ENCODE results near the gene C7orf33. TPM values are rescaled to one million over a fixed set of nuclear protein-coding genes. Genes with fewer than 3 reads are reported as not detected.
"Not testable (repeated sequence)": the region's sequence is repeated elsewhere in the genome, so short reads cannot be mapped to it uniquely, and the experiment has no call there.

C7orf33 gene
- total RNA-seq, 2 experiments from 2014 or later: not detected

DNA sequence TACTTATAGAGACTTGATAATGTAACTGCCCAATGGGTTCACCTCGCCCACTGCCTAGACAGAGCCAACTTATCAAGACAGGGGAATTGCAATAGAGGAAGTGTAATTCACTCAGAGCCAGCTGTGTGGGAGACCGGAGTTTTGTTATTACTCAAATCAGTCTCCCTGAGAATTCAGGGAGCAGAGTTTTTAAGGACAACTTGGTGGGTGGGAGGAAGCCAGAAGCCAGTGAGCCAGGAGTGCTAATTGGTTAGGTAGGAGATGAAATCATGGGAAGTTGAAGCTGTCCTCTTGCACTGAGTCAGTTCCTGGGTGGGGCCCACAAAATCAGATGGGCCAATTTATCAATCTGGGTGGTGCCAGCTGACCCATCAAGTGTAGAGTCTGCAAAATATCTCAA lies 20.1 kb upstream of the C7orf33 start:
- Mint-ChIP-seq H3K4me3 (no peak overlapping the region), H3K9me3 (no peaks in the 10 kb centered on the region), H3K27ac (no peak overlapping the region), H3K36me3 (no peaks in the 10 kb centered on the region), H3K27me3 (peaks cover 5% of the 10 kb centered on the region), H3K4me1 (peaks cover 14% of the 10 kb centered on the region)
- no peak for DNase-seq

DNA sequence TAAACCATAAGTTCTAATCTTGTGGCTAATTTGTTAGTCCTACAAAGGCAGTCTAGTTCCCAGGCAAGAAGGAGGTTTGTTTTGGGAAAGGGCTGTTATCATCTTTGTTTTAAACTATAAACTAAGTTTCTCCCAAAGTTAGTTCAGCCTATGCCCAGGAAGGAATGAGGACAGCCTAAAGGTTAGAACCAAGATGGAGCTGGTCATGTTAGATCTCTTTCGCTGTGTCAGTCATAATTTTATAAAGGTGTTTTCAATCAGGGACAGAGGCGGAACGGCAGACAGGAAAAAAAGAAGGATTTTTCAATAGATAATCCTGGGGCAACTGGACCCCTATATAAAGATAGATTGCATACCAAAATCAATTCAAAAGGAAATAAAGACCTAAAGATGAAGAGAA lies 19.6 kb upstream of the C7orf33 start:
- H3K9me3 Mint-ChIP-seq, H3K4me3 Mint-ChIP-seq, H3K36me3 Mint-ChIP-seq, H3K27me3 Mint-ChIP-seq, H3K27ac Mint-ChIP-seq, DNase-seq: not testable (repeated sequence)
- peaks cover 15% of the 10 kb centered on the region for H3K4me1 Mint-ChIP-seq

DNA sequence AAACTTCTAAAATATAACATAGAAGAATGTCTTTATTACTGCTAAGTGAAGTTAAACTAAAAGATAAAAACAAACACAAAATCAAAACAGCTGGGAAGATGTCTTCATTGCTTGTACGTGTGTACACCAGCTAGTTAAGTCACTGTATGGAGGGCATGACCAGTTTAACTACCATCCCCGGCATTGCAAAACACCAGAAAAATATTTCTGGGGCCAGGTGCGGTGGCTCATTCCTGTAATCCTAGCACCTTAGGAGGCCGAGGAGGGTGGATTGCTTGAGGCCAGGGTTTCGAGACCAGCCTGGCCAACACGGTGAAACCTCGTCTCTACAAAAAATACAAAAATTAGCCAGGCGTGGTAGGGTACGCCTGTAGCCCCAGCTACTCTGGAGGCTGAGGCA lies 19.2 kb upstream of the C7orf33 start:
- Mint-ChIP-seq H3K36me3 (no peaks in the 10 kb centered on the region), H3K4me3 (no peak overlapping the region), H3K27ac (no peak overlapping the region), H3K9me3 (no peaks in the 10 kb centered on the region), H3K27me3 (peaks cover 5% of the 10 kb centered on the region), H3K4me1 (peaks cover 11% of the 10 kb centered on the region)
- no peak for DNase-seq

DNA sequence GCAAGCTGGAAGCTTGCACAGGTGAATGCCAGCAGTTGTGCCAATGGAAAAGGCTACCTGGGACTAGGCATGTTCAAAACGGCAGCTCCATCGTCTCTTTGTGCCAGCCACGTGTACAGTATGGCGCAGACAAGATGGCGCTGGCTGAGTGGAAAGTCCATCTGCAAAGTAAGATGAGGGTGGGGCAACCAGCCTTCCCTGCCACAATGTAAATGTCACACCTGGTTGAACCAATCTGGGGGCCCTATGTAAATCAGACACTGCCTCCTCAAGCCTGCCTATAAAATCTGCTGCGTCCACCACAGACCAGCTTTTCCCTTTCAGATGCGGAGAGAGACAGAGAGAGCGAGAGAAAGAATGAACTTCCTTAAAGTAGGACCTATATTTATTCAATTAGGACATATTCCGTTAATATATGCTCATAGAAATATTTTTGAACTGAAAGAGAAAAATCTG lies 18.5 kb upstream of the C7orf33 start:
- DNase-seq: no peak
- H3K4me3 Mint-ChIP-seq: no peak overlapping the region
- H3K27ac Mint-ChIP-seq: no peak overlapping the region
- no peaks in the 10 kb centered on the region for H3K36me3 Mint-ChIP-seq
- peaks cover 5% of the 10 kb centered on the region for H3K27me3 Mint-ChIP-seq
- H3K9me3 Mint-ChIP-seq: no peaks in the 10 kb centered on the region
- peaks cover 10% of the 10 kb centered on the region for H3K4me1 Mint-ChIP-seq

DNA sequence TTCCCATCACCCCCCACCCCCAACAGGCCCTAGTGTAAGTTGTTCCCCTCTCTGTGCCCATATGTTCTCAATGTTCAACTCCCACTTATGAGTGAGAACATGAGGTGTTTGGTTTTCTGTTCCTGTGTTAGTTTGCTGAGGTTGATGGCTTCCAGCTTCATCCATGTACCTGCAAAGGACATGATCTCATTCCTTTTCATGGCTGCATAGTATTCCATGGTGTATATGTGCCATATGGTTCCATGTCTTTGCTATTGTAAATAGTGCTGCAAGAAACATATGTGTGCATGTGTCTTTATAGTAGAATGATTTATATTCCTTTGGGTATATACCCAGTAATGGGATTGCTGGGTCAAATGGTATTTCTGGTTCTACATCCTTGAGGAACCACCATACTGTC lies 17.0 kb upstream of the C7orf33 start:
- H3K36me3 Mint-ChIP-seq, H3K4me3 Mint-ChIP-seq: not testable (repeated sequence)

DNA sequence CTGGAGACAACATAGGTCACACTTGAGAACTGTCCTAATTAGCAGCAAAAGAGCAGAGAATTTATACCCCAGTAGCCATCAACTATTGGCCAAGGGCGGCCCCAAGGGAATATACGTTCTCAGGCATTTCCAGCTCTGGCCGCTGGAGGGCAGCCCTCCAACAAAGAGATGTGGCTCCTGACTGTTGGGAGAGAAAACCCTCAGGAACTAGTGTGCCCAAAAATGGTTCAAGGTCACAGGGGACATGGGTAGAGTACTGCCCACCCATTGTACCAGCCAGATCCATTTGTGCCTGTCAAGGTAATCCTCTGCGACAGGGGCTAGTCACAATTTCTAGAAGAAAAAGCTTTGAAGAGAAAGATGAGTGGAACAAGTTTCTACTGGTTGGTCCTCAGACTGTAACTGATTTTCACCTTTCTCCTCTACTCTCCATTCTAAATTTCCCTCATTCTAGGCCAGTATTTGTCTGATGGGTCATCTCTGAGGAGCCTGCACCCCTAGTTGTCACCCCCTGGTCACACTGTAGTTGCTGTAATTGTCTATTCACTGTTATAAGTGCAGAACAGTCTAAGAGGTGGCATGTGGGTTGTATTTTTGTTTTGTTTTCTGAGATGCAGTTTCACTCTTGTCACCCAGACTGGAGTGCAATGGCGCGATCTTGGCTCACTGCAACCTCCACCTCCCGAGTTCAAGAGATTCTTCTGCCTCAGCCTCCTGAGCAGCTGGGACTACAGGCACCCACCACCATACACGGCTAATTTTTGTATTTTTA lies 14.7 kb upstream of the C7orf33 start:
- no peak overlapping the region for H3K27ac Mint-ChIP-seq
- DNase-seq: peak; percentile 60

More for the DNA sequence above, 17.0 kb upstream of the C7orf33 start:
- H3K9me3 Mint-ChIP-seq, H3K27ac Mint-ChIP-seq, DNase-seq, H3K27me3 Mint-ChIP-seq: not testable (repeated sequence)
- H3K4me1 Mint-ChIP-seq: peaks cover 10% of the 10 kb centered on the region

DNA sequence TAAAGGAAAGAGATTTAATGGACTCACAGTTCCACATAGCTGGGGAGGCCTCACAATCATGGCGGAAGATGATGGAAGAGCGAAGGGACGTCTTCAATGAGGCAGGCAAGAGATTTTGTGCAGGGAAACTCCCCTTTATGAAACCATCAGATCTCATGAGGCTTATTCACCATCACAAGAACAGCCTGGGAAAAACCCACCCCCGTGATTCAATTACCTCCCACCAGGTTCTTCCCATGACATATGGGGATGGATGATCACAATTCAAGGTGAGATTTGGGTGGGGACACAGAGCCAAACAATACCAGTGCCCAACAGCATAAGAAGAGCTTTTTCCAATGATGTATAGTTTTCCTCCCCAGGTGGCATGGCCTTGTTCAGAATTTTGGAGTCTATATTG lies 11.2 kb upstream of the C7orf33 start:
- Mint-ChIP-seq H3K4me1 (peaks cover 12% of the 10 kb centered on the region), H3K9me3 (no peaks in the 10 kb centered on the region), H3K27ac (no peak overlapping the region), H3K4me3 (no peak overlapping the region), H3K36me3 (no peaks in the 10 kb centered on the region), H3K27me3 (no peaks in the 10 kb centered on the region)
- no peak for DNase-seq

More for the DNA sequence above, 14.7 kb upstream of the C7orf33 start:
- Mint-ChIP-seq H3K4me1 (peaks cover 4% of the 10 kb centered on the region), H3K36me3 (no peaks in the 10 kb centered on the region), H3K27me3 (no peaks in the 10 kb centered on the region), H3K9me3 (no peaks in the 10 kb centered on the region), H3K4me3 (no peak overlapping the region)

DNA sequence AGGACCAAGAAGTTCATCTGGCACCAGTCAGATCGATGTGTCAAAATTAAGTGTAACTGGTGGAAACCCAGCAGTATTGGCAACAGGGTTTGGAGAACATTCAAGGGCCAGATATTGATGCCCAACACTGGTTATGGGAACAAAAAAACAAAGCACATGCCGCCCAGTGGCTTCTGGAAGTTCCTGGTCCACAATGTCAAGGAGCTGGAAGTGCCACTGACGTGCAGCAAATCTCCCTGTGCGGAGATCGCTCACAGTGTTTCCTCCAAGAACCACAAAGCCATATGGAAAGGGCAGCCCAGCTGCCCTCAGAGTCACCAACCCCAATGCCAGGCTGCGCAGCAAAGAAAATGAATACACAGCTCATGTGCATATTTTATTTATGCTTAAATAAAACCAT lies 10.1 kb upstream of the C7orf33 start:
- Mint-ChIP-seq H3K27me3 (no peaks in the 10 kb centered on the region), H3K27ac (no peak overlapping the region), H3K4me1 (peaks cover 17% of the 10 kb centered on the region), H3K9me3 (no peaks in the 10 kb centered on the region), H3K36me3 (no peaks in the 10 kb centered on the region), H3K4me3 (no peak overlapping the region)
- DNase-seq: no peak

DNA sequence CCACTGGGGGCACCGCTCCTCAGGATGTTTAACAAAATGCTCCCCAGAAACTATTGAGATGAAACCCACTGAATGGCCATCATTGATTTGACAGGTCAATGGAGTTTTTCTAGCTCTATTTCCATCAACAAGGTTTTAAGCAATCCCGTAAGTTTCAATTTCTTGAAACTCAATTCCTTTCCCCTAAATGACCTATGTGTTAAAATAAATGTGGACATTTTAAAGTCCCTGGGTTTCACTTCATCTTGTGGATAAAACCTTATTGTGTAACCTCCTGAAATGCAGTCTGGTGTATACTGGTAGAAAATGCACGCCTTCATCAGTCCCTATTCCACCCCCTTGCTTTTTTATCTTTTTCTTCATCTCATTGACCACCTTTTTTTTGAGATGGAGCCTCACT lies 8.9 kb upstream of the C7orf33 start:
- Mint-ChIP-seq H3K27ac (no peak overlapping the region), H3K36me3 (no peaks in the 10 kb centered on the region)

DNA sequence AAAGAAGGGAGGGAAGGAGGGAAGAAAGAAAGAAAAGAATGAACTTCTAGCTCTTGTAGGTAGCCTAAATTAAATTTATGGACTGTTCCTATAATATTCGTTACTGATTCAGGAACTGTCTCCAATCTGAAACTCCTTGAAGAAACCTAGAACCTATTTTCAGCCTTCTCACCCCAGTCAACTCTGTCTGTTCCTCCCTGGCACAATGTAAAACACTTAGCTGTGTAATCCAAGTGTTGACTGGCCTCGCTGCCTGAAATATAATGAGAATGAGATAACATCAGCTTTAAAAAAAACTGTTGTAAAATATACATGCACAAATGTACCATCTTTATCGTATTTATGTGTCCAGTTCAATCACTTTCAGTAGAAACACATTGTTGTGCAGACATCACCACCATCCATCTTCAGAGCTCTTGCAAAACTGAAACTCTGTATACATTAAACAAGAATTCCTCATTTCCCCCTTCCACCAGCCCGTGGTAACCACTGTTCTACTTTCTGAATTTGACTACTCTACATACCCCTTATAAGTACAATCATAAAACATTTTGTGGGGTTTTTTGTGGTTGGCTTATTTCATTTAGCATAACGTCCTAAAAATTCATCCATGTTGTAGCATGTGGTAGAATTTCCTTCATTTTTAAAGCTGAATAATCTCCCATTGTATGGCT lies 6.3 kb upstream of the C7orf33 start:
- DNase-seq: no peak
- no peaks in the 10 kb centered on the region for H3K9me3 Mint-ChIP-seq
- no peaks in the 10 kb centered on the region for H3K36me3 Mint-ChIP-seq
- no peak overlapping the region for H3K4me3 Mint-ChIP-seq
- H3K4me1 Mint-ChIP-seq: peaks cover 13% of the 10 kb centered on the region
- H3K27ac Mint-ChIP-seq: no peak overlapping the region
- no peaks in the 10 kb centered on the region for H3K27me3 Mint-ChIP-seq

More for the DNA sequence above, 8.9 kb upstream of the C7orf33 start:
- Mint-ChIP-seq H3K4me1 (peaks cover 13% of the 10 kb centered on the region), H3K4me3 (no peak overlapping the region), H3K9me3 (no peaks in the 10 kb centered on the region), H3K27me3 (no peaks in the 10 kb centered on the region)
- DNase-seq: no peak

DNA sequence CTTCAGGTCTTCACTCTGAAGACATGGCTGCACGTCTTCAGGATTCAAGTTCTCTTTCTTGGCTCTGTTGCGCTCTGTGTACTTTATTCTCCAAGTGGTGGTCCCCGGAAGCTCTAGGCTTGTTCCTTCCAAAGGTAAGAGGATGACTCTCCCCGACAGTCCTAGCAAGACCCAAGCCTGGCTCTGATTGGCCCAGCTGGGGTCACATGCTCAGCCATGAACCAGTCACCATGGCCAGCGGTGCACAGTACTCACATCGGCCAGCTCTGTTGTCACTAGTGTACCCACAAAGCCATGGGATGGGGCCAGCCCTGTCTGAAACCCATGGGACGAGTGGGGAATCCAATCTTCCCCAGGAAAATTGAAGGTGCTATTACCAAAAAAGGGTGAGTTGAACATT lies 5.2 kb upstream of the C7orf33 start:
- DNase-seq: no peak
- Mint-ChIP-seq H3K27me3 (peaks cover 4% of the 10 kb centered on the region), H3K4me3 (no peak overlapping the region), H3K36me3 (no peaks in the 10 kb centered on the region), H3K27ac (no peak overlapping the region), H3K9me3 (no peaks in the 10 kb centered on the region), H3K4me1 (peaks cover 13% of the 10 kb centered on the region)

DNA sequence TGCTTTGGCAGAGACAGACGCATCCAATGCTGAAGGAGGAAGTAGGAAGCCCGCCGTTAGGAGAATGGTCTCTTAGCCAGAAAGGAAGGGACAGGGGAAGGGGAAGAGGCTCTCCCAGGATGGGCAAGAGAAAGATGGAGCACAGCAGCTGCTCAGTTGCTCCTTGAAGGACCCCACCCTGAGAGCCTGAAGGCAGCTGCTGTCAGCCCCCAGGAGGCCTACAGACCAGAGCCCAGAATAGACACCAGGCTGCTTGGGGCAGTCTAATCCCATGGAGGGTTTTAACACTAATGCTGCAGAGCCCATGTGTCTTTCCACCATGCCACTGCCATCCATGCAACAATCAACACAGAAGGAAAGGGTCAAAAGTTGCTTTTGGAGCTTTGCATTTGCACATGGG lies 3.5 kb upstream of the C7orf33 start:
- peaks cover 12% of the 10 kb centered on the region for H3K4me1 Mint-ChIP-seq
- no peak for DNase-seq
- no peak overlapping the region for H3K27ac Mint-ChIP-seq
- H3K4me3 Mint-ChIP-seq: no peak overlapping the region
- no peaks in the 10 kb centered on the region for H3K36me3 Mint-ChIP-seq
- no peaks in the 10 kb centered on the region for H3K9me3 Mint-ChIP-seq
- H3K27me3 Mint-ChIP-seq: peaks cover 11% of the 10 kb centered on the region

DNA sequence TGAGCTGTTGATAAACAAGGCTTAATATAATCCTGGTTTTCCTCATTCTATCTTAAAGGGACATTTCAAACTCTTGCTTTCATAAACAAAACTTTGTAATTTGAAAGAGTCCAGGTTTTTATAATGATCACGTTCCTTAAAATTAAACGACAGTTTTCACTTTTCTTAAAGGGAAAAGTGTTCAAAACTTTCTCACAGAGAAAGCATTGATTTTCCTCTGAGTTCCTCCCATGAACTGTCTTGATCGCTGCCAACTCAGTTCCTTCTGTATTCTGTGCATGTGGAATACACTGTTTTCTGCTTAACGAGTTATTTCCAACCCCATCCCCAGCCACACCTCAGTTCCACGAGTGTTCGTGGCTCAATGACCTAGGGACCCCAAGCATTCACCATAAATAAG lies 2.4 kb upstream of the C7orf33 start:
- Mint-ChIP-seq H3K27me3 (peaks cover 13% of the 10 kb centered on the region), H3K27ac (no peak overlapping the region), H3K9me3 (no peaks in the 10 kb centered on the region), H3K4me3 (no peak overlapping the region), H3K36me3 (no peaks in the 10 kb centered on the region), H3K4me1 (peaks cover 12% of the 10 kb centered on the region)
- no peak for DNase-seq

DNA sequence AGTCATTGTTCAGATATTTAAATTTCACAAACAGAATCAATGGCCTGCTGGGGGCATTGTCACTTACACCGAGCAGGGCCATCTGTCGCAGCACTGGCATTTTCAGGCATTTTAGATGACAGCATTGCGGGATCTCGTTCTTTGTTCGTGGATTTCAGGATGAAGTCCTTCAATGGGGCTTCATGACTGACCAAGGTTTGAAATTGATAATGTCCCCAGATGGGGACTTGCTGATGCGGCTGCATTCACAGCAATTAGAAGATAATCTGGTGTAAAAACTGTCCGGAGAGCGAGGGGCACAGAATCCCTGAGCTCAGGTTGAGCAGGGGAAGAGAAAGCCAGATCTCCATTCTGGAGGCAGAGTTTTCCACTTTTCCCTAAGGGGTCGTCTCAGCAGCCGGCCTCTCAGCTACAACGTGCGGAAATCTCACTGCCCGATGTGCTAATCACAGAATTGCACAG lies 1.9 kb upstream of the C7orf33 start:
- Mint-ChIP-seq H3K4me1 (peaks cover 10% of the 10 kb centered on the region), H3K9me3 (no peaks in the 10 kb centered on the region), H3K36me3 (no peaks in the 10 kb centered on the region), H3K4me3 (no peak overlapping the region), H3K27ac (no peak overlapping the region), H3K27me3 (peaks cover 13% of the 10 kb centered on the region)
- DNase-seq: no peak

DNA sequence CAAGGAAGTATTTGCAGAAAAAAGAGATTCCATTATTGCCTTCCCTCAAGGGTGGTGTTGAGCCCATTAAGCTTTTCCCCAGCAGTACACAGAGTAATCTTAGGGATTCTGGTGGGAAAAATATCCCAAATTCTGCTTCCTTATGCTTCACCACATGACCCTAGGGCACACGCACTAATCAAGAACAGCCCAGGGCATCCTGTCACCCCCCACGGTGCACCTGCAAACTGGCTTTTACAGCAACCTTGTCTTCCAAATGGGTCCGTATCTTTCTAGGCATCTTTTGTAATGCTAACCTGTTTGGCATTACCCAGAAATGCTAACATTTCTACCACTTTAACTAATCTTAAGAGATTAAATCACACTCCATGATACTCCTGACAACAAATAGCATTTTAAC lies 926 bp upstream of the C7orf33 start:
- Mint-ChIP-seq H3K27ac (no peak overlapping the region), H3K36me3 (no peaks in the 10 kb centered on the region), H3K27me3 (peaks cover 13% of the 10 kb centered on the region), H3K9me3 (no peaks in the 10 kb centered on the region), H3K4me3 (no peak overlapping the region), H3K4me1 (peaks cover 4% of the 10 kb centered on the region)
- no peak for DNase-seq

DNA sequence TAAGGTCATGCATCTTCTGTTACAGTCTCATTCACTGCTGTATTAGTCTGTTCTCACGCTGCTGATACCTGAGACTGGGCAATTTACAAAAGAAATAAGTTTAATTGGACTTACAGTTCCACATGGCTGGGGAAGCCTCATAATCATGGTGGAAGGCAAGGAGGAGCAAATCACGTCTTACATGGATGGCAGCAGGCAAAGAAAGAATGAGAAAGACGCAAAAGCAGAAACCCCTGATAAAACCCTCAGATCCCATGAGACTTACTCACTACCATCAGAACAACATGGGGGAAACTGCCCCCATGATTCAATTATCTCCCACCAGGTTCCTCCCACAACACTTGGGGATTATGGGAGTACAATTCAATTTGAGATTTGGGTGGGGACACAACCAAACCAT lies 5.8 kb downstream of the C7orf33 start:
- not testable (repeated sequence) for DNase-seq, H3K27ac Mint-ChIP-seq, H3K4me3 Mint-ChIP-seq, H3K9me3 Mint-ChIP-seq, H3K27me3 Mint-ChIP-seq, H3K4me1 Mint-ChIP-seq, H3K36me3 Mint-ChIP-seq

Data from activated naive CD8-positive, alpha-beta T cell treated with anti-CD3 and anti-CD28 coated beads for 36 hours (primary cell).